Brain microvascular endothelial cell (primary cell): Measurements from ENCODE around the gene NARF.

Source experiments
- DNase-seq: peaks from one replicate; pipeline ENCODE4 v3.0.0-alpha.2; 2020
- H3K27ac ChIP-seq: fragments of 250-450 bp; sonication (Bioruptor Pico); 2 replicates; pipeline ENCODE4 v1.5.1; 2020; ENCODE audit warnings: mild to moderate bottlenecking, moderate library complexity
- H3K27me3 ChIP-seq: fragments of 250-450 bp; sonication (Bioruptor Pico); replicated peaks from 2 replicates; pipeline ENCODE4 v1.5.1; 2020; ENCODE audit warnings: mild to moderate bottlenecking
- H3K36me3 ChIP-seq: fragments of 250-450 bp; sonication (Bioruptor Pico); replicated peaks from 2 replicates; pipeline ENCODE4 v1.5.1; 2020; ENCODE audit warnings: mild to moderate bottlenecking
- H3K4me3 ChIP-seq: 2 replicates; pipeline ENCODE4 v1.5.1; 2011; ENCODE audit warnings: low read depth, mild to moderate bottlenecking, control low read depth, low read length, moderate library complexity
- CTCF ChIP-seq: IDR thresholded peaks from 2 replicates; pipeline ENCODE4 v1.5.1; 2011; ENCODE audit warnings: low read depth, mild to moderate bottlenecking, moderate library complexity, low read length, control low read depth, inconsistent platforms; ENCODE audit errors: missing control alignments
- in situ Hi-C: cut with HindIII; loops from 2 replicates; pipeline ENCODE4 v1.10.0; 2017; ENCODE audit warnings: low sequenced_read_pairs, low pct_ligation_motif_present

NARF gene

GRCh38 chr17:82493226-82493781 is 34.8 kb downstream of the NARF start:
- peak; percentile 16 for DNase-seq
- H3K36me3 ChIP-seq: no peaks in the 10 kb centered on the region

GRCh38 chr17:82494236-82495055 is 35.9 kb downstream of the NARF start:
- DNase-seq: peak; percentile 91
- H3K4me3 ChIP-seq: peak overlapping the region; percentile 17
- no peak overlapping the region for H3K27ac ChIP-seq
- peak; percentile 96 for TF ChIP-seq CTCF
- in situ Hi-C loops: no loop called here
- no peaks in the 10 kb centered on the region for H3K36me3 ChIP-seq
- no peaks in the 10 kb centered on the region for H3K27me3 ChIP-seq

More at GRCh38 chr17:82493226-82493781, 34.8 kb downstream of the NARF start:
- in situ Hi-C loops: no loop called here
- H3K27me3 ChIP-seq: no peaks in the 10 kb centered on the region
- H3K27ac ChIP-seq: no peak overlapping the region
- TF ChIP-seq CTCF: no peak
- no peak overlapping the region for H3K4me3 ChIP-seq

- in situ Hi-C loops: no loop called here
- no peak overlapping the region for H3K4me3 ChIP-seq
- no peak for TF ChIP-seq CTCF
- no peaks in the 10 kb centered on the region for H3K27me3 ChIP-seq
- no peak for DNase-seq
- no peaks in the 10 kb centered on the region for H3K36me3 ChIP-seq
- no peak overlapping the region for H3K27ac ChIP-seq
Measured at GRCh38 chr17:82495844-82496528, 37.4 kb downstream of the NARF start.

GRCh38 chr17:82496529-82497434 is 38.2 kb downstream of the NARF start:
- peak; percentile 87 for DNase-seq
- peak overlapping the region; percentile 7 for H3K27ac ChIP-seq

More at GRCh38 chr17:82496529-82497434, 38.2 kb downstream of the NARF start:
- in situ Hi-C loops: no loop called here
- H3K36me3 ChIP-seq: no peaks in the 10 kb centered on the region
- H3K4me3 ChIP-seq: peak overlapping the region; percentile 64
- TF ChIP-seq CTCF: no peak
- no peaks in the 10 kb centered on the region for H3K27me3 ChIP-seq
